ENCODE data around the gene GPR15.

GPR15 gene

GRCh38 chr3:98530676-98531075 lies 1.1 kb upstream of the GPR15 start:
- DNase-seq (ENCODE audit: low read depth), result no peak

- DNase-seq (ENCODE audit: low read depth), result no peak
Measured at GRCh38 chr3:98532275-98532637, 478 bp downstream of the GPR15 start.

- no peak for DNase-seq (ENCODE audit: low read depth)
Measured at GRCh38 chr3:98532709-98533571, 1.2 kb downstream of the GPR15 start.

- no peak for DNase-seq (ENCODE audit: low read depth)
Measured at GRCh38 chr3:98534168-98534567, 2.4 kb downstream of the GPR15 start.

GRCh38 chr3:98534734-98535133 lies 3.0 kb downstream of the GPR15 start:
- no peak for DNase-seq (ENCODE audit: low read depth)

GRCh38 chr3:98536456-98537017 lies 4.8 kb downstream of the GPR15 start:
- DNase-seq (ENCODE audit: low read depth), result no peak

- no peak for DNase-seq (ENCODE audit: low read depth)
Measured at GRCh38 chr3:98540346-98540745, 8.6 kb downstream of the GPR15 start.

- no peak for DNase-seq (ENCODE audit: low read depth)
Measured at GRCh38 chr3:98541695-98542094, 9.9 kb downstream of the GPR15 start.

- no peak for DNase-seq (ENCODE audit: low read depth)
Measured at GRCh38 chr3:98542623-98543022, 10.8 kb downstream of the GPR15 start.

- no peak for DNase-seq (ENCODE audit: low read depth)
Measured at GRCh38 chr3:98545940-98546339, 14.2 kb downstream of the GPR15 start.

- DNase-seq (ENCODE audit: low read depth), result no peak
Measured at GRCh38 chr3:98548544-98548943, 16.8 kb downstream of the GPR15 start.

GRCh38 chr3:98550833-98551232 lies 19.1 kb downstream of the GPR15 start:
- DNase-seq (ENCODE audit: low read depth), result no peak

- DNase-seq (ENCODE audit: low read depth), result no peak
Measured at GRCh38 chr3:98551236-98551635, 19.5 kb downstream of the GPR15 start.

GRCh38 chr3:98551754-98552153 lies 20.0 kb downstream of the GPR15 start:
- no peak for DNase-seq (ENCODE audit: low read depth)

- DNase-seq (ENCODE audit: low read depth), result no peak
Measured at GRCh38 chr3:98552232-98553020, 20.6 kb downstream of the GPR15 start.

- DNase-seq (ENCODE audit: low read depth), result no peak
Measured at GRCh38 chr3:98553021-98553563, 21.3 kb downstream of the GPR15 start.

GRCh38 chr3:98553753-98554152 lies 22.0 kb downstream of the GPR15 start:
- DNase-seq (ENCODE audit: low read depth), result no peak

GRCh38 chr3:98554580-98554979 lies 22.8 kb downstream of the GPR15 start:
- DNase-seq (ENCODE audit: low read depth), result no peak

- no peak for DNase-seq (ENCODE audit: low read depth)
Measured at GRCh38 chr3:98555025-98555379, 23.2 kb downstream of the GPR15 start.

- DNase-seq (ENCODE audit: low read depth), result no peak
Measured at GRCh38 chr3:98556164-98557130, 24.7 kb downstream of the GPR15 start.

- DNase-seq (ENCODE audit: low read depth), result no peak
Measured at GRCh38 chr3:98557324-98558010, 25.7 kb downstream of the GPR15 start.
